HEK293 (cell line): Measurements from ENCODE around the gene SRPK3.

Experiments
- SP2 ChIP-seq: fragments of 450-650 bp; formaldehyde crosslinking; IDR thresholded peaks from 2 replicates; pipeline ENCODE4 v1.5.1; 2016; ENCODE audit warnings: missing biosample characterization, missing genetic modification characterization
- ZNF202 ChIP-seq: fragments of 450-650 bp; formaldehyde crosslinking; IDR thresholded peaks from 2 replicates; pipeline ENCODE4 v1.5.1; 2016; ENCODE audit warnings: missing biosample characterization, missing genetic modification characterization, borderline replicate concordance
- TF ChIP-seq, protein P1 (sequence below): fragments of 450-650 bp; formaldehyde crosslinking; IDR thresholded peaks from 2 replicates; pipeline ENCODE4 v1.5.1; 2016; ENCODE audit warnings: missing biosample characterization, missing genetic modification characterization
- TF ChIP-seq, protein P2 (sequence below): fragments of 450-650 bp; formaldehyde crosslinking; IDR thresholded peaks from 2 replicates; pipeline ENCODE4 v1.5.1; 2016; ENCODE audit warnings: missing biosample characterization, missing genetic modification characterization, low read depth

DNA sequence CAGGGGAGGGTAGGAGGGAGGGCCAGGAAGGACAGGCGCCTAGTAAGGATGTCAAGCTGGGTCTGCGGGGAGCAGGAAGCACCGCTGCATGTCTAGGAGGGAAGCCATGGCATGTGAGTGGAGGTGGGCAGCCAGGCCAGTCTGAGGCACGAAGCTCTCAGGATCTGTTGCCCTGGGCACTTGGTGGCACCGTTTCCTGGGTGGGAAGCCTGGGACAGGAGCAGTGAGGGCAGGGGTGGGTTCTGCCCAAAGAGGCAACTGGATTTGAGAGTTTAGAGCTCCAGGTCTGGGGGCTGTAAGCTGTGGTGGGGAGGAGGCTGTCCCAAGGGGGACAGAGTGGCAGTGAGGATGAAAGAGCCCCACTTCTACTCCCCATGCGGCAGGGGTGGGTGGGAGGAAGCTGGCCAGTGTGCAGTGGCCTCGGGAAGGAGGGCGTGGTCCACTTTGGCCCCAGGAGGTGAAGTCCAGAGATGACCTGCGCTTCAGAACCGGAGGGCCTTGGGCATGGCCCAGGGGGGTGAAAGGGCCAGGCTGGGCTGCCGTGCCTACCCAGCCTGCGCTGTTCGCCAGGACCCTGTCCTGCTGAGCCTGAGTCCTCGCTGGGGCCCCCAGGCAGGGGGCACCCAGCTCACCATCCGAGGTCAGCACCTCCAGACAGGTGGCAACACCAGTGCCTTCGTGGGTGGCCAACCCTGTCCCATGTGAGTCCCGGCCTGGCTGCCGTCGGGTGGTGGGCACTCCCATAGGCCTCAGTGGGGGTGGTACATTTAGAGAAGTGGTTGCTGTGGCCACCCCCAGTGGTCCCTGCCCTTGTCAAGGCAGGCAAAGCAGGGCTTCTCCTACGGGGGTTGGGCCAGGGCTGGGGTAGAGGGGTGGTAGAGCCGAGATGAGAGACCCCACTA is 8.3 kb upstream of the SRPK3 start:
- no peak for TF ChIP-seq ZNF202 (tag by site-specific recombination)
- no peak for TF ChIP-seq SP2 (tag by site-specific recombination)
- TF ChIP-seq, protein P1, sequence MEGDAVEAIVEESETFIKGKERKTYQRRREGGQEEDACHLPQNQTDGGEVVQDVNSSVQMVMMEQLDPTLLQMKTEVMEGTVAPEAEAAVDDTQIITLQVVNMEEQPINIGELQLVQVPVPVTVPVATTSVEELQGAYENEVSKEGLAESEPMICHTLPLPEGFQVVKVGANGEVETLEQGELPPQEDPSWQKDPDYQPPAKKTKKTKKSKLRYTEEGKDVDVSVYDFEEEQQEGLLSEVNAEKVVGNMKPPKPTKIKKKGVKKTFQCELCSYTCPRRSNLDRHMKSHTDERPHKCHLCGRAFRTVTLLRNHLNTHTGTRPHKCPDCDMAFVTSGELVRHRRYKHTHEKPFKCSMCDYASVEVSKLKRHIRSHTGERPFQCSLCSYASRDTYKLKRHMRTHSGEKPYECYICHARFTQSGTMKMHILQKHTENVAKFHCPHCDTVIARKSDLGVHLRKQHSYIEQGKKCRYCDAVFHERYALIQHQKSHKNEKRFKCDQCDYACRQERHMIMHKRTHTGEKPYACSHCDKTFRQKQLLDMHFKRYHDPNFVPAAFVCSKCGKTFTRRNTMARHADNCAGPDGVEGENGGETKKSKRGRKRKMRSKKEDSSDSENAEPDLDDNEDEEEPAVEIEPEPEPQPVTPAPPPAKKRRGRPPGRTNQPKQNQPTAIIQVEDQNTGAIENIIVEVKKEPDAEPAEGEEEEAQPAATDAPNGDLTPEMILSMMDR (tag by site-specific recombination): no peak
- TF ChIP-seq, protein P2, sequence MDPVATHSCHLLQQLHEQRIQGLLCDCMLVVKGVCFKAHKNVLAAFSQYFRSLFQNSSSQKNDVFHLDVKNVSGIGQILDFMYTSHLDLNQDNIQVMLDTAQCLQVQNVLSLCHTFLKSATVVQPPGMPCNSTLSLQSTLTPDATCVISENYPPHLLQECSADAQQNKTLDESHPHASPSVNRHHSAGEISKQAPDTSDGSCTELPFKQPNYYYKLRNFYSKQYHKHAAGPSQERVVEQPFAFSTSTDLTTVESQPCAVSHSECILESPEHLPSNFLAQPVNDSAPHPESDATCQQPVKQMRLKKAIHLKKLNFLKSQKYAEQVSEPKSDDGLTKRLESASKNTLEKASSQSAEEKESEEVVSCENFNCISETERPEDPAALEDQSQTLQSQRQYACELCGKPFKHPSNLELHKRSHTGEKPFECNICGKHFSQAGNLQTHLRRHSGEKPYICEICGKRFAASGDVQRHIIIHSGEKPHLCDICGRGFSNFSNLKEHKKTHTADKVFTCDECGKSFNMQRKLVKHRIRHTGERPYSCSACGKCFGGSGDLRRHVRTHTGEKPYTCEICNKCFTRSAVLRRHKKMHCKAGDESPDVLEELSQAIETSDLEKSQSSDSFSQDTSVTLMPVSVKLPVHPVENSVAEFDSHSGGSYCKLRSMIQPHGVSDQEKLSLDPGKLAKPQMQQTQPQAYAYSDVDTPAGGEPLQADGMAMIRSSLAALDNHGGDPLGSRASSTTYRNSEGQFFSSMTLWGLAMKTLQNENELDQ (tag by site-specific recombination): no peak
